ENCODE measurements around the gene GGCX. TPM values are rescaled to one million over a fixed set of nuclear protein-coding genes. Genes with fewer than 3 reads are reported as not detected.

GGCX gene
- total RNA-seq, 2 donors from 2014 or later = 74.5 to 89.5 TPM

- Mint-ChIP-seq H3K4me3 (no peak overlapping the region), H3K27ac (no peak overlapping the region), H3K4me1 (peaks cover 6% of the 10 kb centered on the region), H3K9me3 (no peaks in the 10 kb centered on the region), H3K36me3 (ENCODE audit: low read depth) (peaks cover 87% of the 10 kb centered on the region), H3K27me3 (ENCODE audit: insufficient read depth) (no peaks in the 10 kb centered on the region)
- Histone ChIP-seq H3K27me3 (ENCODE audit: control insufficient read depth, insufficient read depth, low read length, poor library complexity, severe bottlenecking) (no peaks in the 10 kb centered on the region), H3K36me3 (ENCODE audit: control insufficient read depth, insufficient read depth, low read length) (peaks cover 89% of the 10 kb centered on the region), H3K4me3 (ENCODE audit: low read length) (no peak overlapping the region), H3K27ac (ENCODE audit: low read depth, low read length) (no peak overlapping the region), H3K4me1 (ENCODE audit: control insufficient read depth, insufficient read depth, low read length) (no peaks in the 10 kb centered on the region), H3K9me3 (ENCODE audit: control insufficient read depth, low read length) (no peaks in the 10 kb centered on the region), H3K9ac (ENCODE audit: extremely low read depth, low read length, poor library complexity, severe bottlenecking) (no peak overlapping the region)
- TF ChIP-seq CTCF (conservative IDR thresholded peaks at IDR 0.05) = no peak
- 83 to 85% methylated on average over 4 to 6 of the region's 6 CpGs for WGBS, 2 experiments (ENCODE audit: insufficient coverage in 1 of 2, insufficient read length in 1 of 2)
- no peak for DNase-seq
Measured at GRCh38 chr2:85553184-85553583, 8.1 kb downstream of the GGCX start.

- Histone ChIP-seq H3K4me1 (ENCODE audit: control insufficient read depth, insufficient read depth, low read length) (no peaks in the 10 kb centered on the region), H3K9ac (ENCODE audit: extremely low read depth, low read length, poor library complexity, severe bottlenecking) (no peak overlapping the region), H3K4me3 (ENCODE audit: low read length) (no peak overlapping the region), H3K27me3 (ENCODE audit: control insufficient read depth, insufficient read depth, low read length, poor library complexity, severe bottlenecking) (no peaks in the 10 kb centered on the region), H3K9me3 (ENCODE audit: control insufficient read depth, low read length) (no peaks in the 10 kb centered on the region), H3K27ac (ENCODE audit: low read depth, low read length) (no peak overlapping the region), H3K36me3 (ENCODE audit: control insufficient read depth, insufficient read depth, low read length) (peaks cover 90% of the 10 kb centered on the region)
- peaks cover 6% of the 10 kb centered on the region for H3K4me1 Mint-ChIP-seq
- H3K36me3 Mint-ChIP-seq (ENCODE audit: low read depth) = peaks cover 84% of the 10 kb centered on the region
- peak; percentile 96 for DNase-seq
- WGBS, 2 experiments (ENCODE audit: insufficient coverage in 1 of 2, insufficient read length in 1 of 2) = 84 to 100% methylated on average over 1 to 9 of the region's 9 CpGs
- H3K27me3 Mint-ChIP-seq (ENCODE audit: insufficient read depth) = no peaks in the 10 kb centered on the region
- H3K4me3 Mint-ChIP-seq = no peak overlapping the region
- H3K27ac Mint-ChIP-seq = peak overlapping the region; percentile 16
- peak; percentile 96 for TF ChIP-seq CTCF (conservative IDR thresholded peaks at IDR 0.05)
- no peaks in the 10 kb centered on the region for H3K9me3 Mint-ChIP-seq
Measured at GRCh38 chr2:85551698-85552678, 9.3 kb downstream of the GGCX start.

- Histone ChIP-seq H3K27me3 (ENCODE audit: control insufficient read depth, insufficient read depth, low read length, poor library complexity, severe bottlenecking) (no peaks in the 10 kb centered on the region), H3K4me1 (ENCODE audit: control insufficient read depth, insufficient read depth, low read length) (no peaks in the 10 kb centered on the region), H3K36me3 (ENCODE audit: control insufficient read depth, insufficient read depth, low read length) (peaks cover 82% of the 10 kb centered on the region), H3K4me3 (ENCODE audit: low read length) (no peak overlapping the region), H3K27ac (ENCODE audit: low read depth, low read length) (no peak overlapping the region), H3K9me3 (ENCODE audit: control insufficient read depth, low read length) (no peaks in the 10 kb centered on the region), H3K9ac (ENCODE audit: extremely low read depth, low read length, poor library complexity, severe bottlenecking) (no peak overlapping the region)
- peaks cover 76% of the 10 kb centered on the region for H3K36me3 Mint-ChIP-seq (ENCODE audit: low read depth)
- H3K27ac Mint-ChIP-seq = no peak overlapping the region
- H3K4me3 Mint-ChIP-seq = no peak overlapping the region
- DNase-seq = no peak
- no peaks in the 10 kb centered on the region for H3K27me3 Mint-ChIP-seq (ENCODE audit: insufficient read depth)
- no peaks in the 10 kb centered on the region for H3K9me3 Mint-ChIP-seq
- TF ChIP-seq CTCF (conservative IDR thresholded peaks at IDR 0.05) = no peak
- H3K4me1 Mint-ChIP-seq = peaks cover 6% of the 10 kb centered on the region
- WGBS, 2 experiments (ENCODE audit: insufficient coverage in 1 of 2, insufficient read length in 1 of 2) = 94 to 95% methylated on average over 10 of the region's 10 CpGs
Measured at GRCh38 chr2:85550486-85550885, 10.8 kb downstream of the GGCX start.
